GM23338 (cell line): ENCODE data around the gene OXNAD1. TPM values are rescaled to one million over a fixed set of nuclear protein-coding genes. Genes with fewer than 3 reads are reported as not detected.

Source experiments
- ATAC-seq: fragments of 200-7000 bp; cut with Tn5 transposase; 3 replicates; pipeline ENCODE4 v1.9.1; 2020
- DNase-seq: peaks from one replicate; pipeline ENCODE4 v3.0.0-alpha.2; 2015; ENCODE audit warnings: low spot score
- H2AFZ ChIP-seq: fragments of 200-600 bp; sonication (generic); 2 replicates; pipeline ENCODE4 v1.8.0; 2016; ENCODE audit warnings: antibody characterized with exemption, mild to moderate bottlenecking, moderate library complexity
- H3F3A ChIP-seq: fragments of 200-600 bp; sonication (generic); replicated peaks from 2 replicates; pipeline ENCODE4 v1.8.0; 2017; ENCODE audit warnings: antibody characterized with exemption, mixed run types, low read depth
- H3K27ac ChIP-seq: fragments of 200-600 bp; sonication (generic); 2 replicates; pipeline ENCODE4 v1.6.1; 2016; ENCODE audit warnings: low read depth
- H3K27me3 ChIP-seq: fragments of 200-600 bp; sonication (generic); 2 replicates; pipeline ENCODE4 v1.8.0; 2016; ENCODE audit warnings: mild to moderate bottlenecking, mixed run types, moderate library complexity; ENCODE audit not compliant: insufficient read depth
- H3K36me3 ChIP-seq: fragments of 200-600 bp; sonication (generic); 2 replicates; pipeline ENCODE4 v1.8.0; 2016; ENCODE audit warnings: mild to moderate bottlenecking; ENCODE audit not compliant: insufficient read depth
- H3K4me1 ChIP-seq: fragments of 200-600 bp; sonication (generic); 2 replicates; pipeline ENCODE4 v1.8.0; 2016; ENCODE audit warnings: mild to moderate bottlenecking, moderate library complexity; ENCODE audit not compliant: insufficient read depth
- H3K4me2 ChIP-seq: fragments of 200-600 bp; sonication (generic); 2 replicates; pipeline ENCODE4 v1.7.1; 2017; ENCODE audit warnings: mixed run types
- H3K4me3 ChIP-seq: fragments of 200-600 bp; sonication (generic); 2 replicates; pipeline ENCODE4 v1.6.1; 2016; ENCODE audit warnings: mixed run types
- H3K79me2 ChIP-seq: fragments of 200-600 bp; sonication (generic); replicated peaks from 2 replicates; pipeline ENCODE4 v1.8.0; 2017; ENCODE audit warnings: mild to moderate bottlenecking; ENCODE audit not compliant: insufficient read depth
- H3K9me2 ChIP-seq: fragments of 200-600 bp; sonication (generic); 2 replicates; pipeline ENCODE4 v1.8.0; 2017; ENCODE audit not compliant: insufficient read depth
- H4K20me1 ChIP-seq: fragments of 200-600 bp; sonication (generic); replicated peaks from 2 replicates; pipeline ENCODE4 v1.8.0; 2017; ENCODE audit warnings: mild to moderate bottlenecking; ENCODE audit not compliant: insufficient read depth
- H3K27ac Mint-ChIP-seq: 2 replicates; pipeline ENCODE4 v1.8.0; 2020; ENCODE audit warnings: inconsistent platforms, mild to moderate bottlenecking, moderate library complexity, mixed read lengths
- H3K27me3 Mint-ChIP-seq: 3 replicates; pipeline ENCODE4 v1.8.0; 2022; ENCODE audit warnings: low read depth, mild to moderate bottlenecking, moderate library complexity, mixed read lengths, inconsistent platforms; ENCODE audit not compliant: insufficient read depth, poor library complexity
- H3K36me3 Mint-ChIP-seq: 3 replicates; pipeline ENCODE4 v1.8.0; 2021; ENCODE audit warnings: low read depth, mild to moderate bottlenecking, inconsistent platforms, moderate library complexity, mixed read lengths
- H3K4me1 Mint-ChIP-seq: 3 replicates; pipeline ENCODE4 v1.8.0; 2020; ENCODE audit warnings: mild to moderate bottlenecking, inconsistent platforms, mixed read lengths
- H3K4me3 Mint-ChIP-seq: 3 replicates; pipeline ENCODE4 v1.8.0; 2021; ENCODE audit warnings: moderate library complexity, mild to moderate bottlenecking, inconsistent platforms, mixed read lengths
- H3K9me3 Mint-ChIP-seq: 3 replicates; pipeline ENCODE4 v1.8.0; 2020; ENCODE audit warnings: moderate library complexity, mild to moderate bottlenecking, inconsistent platforms, mixed read lengths
- CREB1 ChIP-seq: fragments of 250-450 bp; sonication (Bioruptor Pico); IDR thresholded peaks from 2 replicates; pipeline ENCODE4 v1.5.0; 2020; ENCODE audit warnings: low read depth, mild to moderate bottlenecking, moderate library complexity
- EZH2 ChIP-seq: fragments of 200-600 bp; sonication (generic); IDR thresholded peaks from one replicate; pipeline ENCODE4 v1.8.0; 2017; ENCODE audit warnings: antibody characterized with exemption, mild to moderate bottlenecking, low read depth; ENCODE audit not compliant: unreplicated experiment
- JUNB ChIP-seq: IDR thresholded peaks from one replicate; pipeline ENCODE4 v1.6.1; 2016; ENCODE audit warnings: antibody characterized with exemption; ENCODE audit not compliant: unreplicated experiment
- POLR2AphosphoS5 ChIP-seq: IDR thresholded peaks from 2 replicates; pipeline ENCODE4 v1.6.1; 2016; ENCODE audit warnings: antibody characterized with exemption, low read depth
- ZNF114 ChIP-seq: fragments of 250-450 bp; sonication (Bioruptor Pico); IDR thresholded peaks from 2 replicates; pipeline ENCODE4 v1.5.0; 2020; ENCODE audit warnings: mild to moderate bottlenecking, moderate library complexity
- polyA plus RNA-seq: library from polyadenylated mRNA; unstranded; fragments of >200 nt; fragmentation: Nextera tagmentation; extraction: Ambion mirVana; gene quantifications from 2 replicates; pipeline ENCODE4 v1.2.1, GENCODE V29; 2016
- total RNA-seq: library from RNA; depleted of rRNA; stranded (reverse); fragments of >200 nt; shearing (Covaris generic); gene quantifications from 2 replicates; pipeline ENCODE4 v1.2.3, GENCODE V29; 2014
- TF ChIP-seq, protein P1 (sequence below), 2 experiments: fragments of 200-600 bp in 1 of 2; sonication (generic) in 1 of 2; conservative IDR thresholded peaks; 2 replicates each; pipeline versions ENCODE4 v1.5.1 to v1.6.1; 2016 to 2017; ENCODE audit warnings: antibody characterized with exemption in 2 of 2, low read depth in 2 of 2, mild to moderate bottlenecking in 2 of 2, moderate library complexity in 1 of 2

OXNAD1 gene
- total and polyA plus RNA-seq, 2 experiments from 2014 or later = 22.9 to 34.2 TPM

DNA sequence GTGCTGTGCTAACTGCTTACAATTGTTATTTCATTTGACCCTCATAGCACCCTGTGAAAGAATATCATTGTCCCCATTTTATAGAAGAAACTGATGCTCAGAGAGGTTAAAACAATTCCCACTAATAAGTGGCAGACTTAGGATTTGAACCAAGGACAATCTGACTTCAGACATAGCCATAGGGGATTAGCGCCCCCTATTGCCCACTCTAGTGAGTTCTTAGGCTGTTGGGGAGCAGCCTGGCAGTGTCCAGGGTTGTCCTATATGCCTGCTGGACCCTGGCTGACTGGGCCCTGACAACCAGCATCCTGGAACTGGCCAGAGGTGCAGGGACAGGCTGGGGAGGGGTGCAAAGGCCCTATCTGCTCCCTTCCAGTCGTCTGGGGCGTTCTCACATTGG is 15.7 kb upstream of the OXNAD1 start:
- DNase-seq (peak; percentile 86), ATAC-seq (peak; percentile 79)
- H4K20me1 ChIP-seq = no peaks in the 10 kb centered on the region; the same call in 1 of the 2 replicates
- H3K4me3 Mint-ChIP-seq = no peak overlapping the region
- H3K27ac ChIP-seq = no peak overlapping the region
- H3K9me2 ChIP-seq = no peaks in the 10 kb centered on the region
- H3K79me2 ChIP-seq = no peaks in the 10 kb centered on the region
- H3K4me1 Mint-ChIP-seq = peaks cover 4% of the 10 kb centered on the region; the same call in 2 of the 3 replicates
- no peaks in the 10 kb centered on the region for H3F3A ChIP-seq
- H3K36me3 ChIP-seq = no peaks in the 10 kb centered on the region
- H2AFZ ChIP-seq = no peak overlapping the region
- no peaks in the 10 kb centered on the region for H3K27me3 ChIP-seq
- TF ChIP-seq JUNB = no peak
- TF ChIP-seq, protein P1, sequence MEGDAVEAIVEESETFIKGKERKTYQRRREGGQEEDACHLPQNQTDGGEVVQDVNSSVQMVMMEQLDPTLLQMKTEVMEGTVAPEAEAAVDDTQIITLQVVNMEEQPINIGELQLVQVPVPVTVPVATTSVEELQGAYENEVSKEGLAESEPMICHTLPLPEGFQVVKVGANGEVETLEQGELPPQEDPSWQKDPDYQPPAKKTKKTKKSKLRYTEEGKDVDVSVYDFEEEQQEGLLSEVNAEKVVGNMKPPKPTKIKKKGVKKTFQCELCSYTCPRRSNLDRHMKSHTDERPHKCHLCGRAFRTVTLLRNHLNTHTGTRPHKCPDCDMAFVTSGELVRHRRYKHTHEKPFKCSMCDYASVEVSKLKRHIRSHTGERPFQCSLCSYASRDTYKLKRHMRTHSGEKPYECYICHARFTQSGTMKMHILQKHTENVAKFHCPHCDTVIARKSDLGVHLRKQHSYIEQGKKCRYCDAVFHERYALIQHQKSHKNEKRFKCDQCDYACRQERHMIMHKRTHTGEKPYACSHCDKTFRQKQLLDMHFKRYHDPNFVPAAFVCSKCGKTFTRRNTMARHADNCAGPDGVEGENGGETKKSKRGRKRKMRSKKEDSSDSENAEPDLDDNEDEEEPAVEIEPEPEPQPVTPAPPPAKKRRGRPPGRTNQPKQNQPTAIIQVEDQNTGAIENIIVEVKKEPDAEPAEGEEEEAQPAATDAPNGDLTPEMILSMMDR (conservative IDR thresholded peaks at IDR 0.05; ENCODE audit: low read depth in 2 of 2) = peak; percentile 82 to 85
- no peak overlapping the region for H3K27ac Mint-ChIP-seq
- no peaks in the 10 kb centered on the region for H3K4me1 ChIP-seq
- H3K4me2 ChIP-seq = no peak overlapping the region
- no peaks in the 10 kb centered on the region for H3K9me3 Mint-ChIP-seq
- no peak overlapping the region for H3K4me3 ChIP-seq
- H3K36me3 Mint-ChIP-seq = no peaks in the 10 kb centered on the region
- peaks cover 11% of the 10 kb centered on the region for H3K27me3 Mint-ChIP-seq

DNA sequence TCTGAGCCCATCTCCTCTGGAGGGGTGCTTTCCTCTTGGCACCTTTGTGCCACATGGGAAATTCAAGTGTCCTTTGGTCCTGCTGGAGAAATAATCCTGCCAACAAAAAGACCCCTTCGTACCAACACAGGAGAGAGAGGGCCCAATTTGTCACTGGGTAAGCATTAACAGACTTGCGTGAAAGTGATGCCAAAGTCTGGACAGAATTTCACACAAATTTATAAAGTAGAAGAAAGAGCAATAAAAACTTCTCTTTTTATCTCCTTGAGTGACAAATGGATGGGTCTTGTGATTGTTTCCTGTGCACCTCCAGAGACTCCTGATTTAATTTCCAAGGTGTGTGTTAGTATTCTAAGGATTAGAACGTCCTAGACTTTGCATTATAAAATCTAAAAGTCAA is 15.1 kb upstream of the OXNAD1 start:
- H3K4me3 ChIP-seq = no peak overlapping the region
- Mint-ChIP-seq H3K9me3 (no peaks in the 10 kb centered on the region), H3K27me3 (peaks cover 11% of the 10 kb centered on the region), H3K4me3 (no peak overlapping the region), H3K4me1 (peaks cover 4% of the 10 kb centered on the region; the same call in 2 of the 3 replicates), H3K36me3 (no peaks in the 10 kb centered on the region), H3K27ac (no peak overlapping the region)
- H3K36me3 ChIP-seq = no peaks in the 10 kb centered on the region
- no peaks in the 10 kb centered on the region; the same call in 1 of the 2 replicates for H4K20me1 ChIP-seq
- no peak overlapping the region for H3K4me2 ChIP-seq
- no peaks in the 10 kb centered on the region for H3K79me2 ChIP-seq
- no peaks in the 10 kb centered on the region for H3F3A ChIP-seq
- DNase-seq (no peak), ATAC-seq (no peak)
- H3K4me1 ChIP-seq = no peaks in the 10 kb centered on the region
- TF ChIP-seq EZH2 (no peak), POLR2AphosphoS5 (no peak), CREB1 (CRISPR knock-in tag) (no peak)
- no peaks in the 10 kb centered on the region for H3K9me2 ChIP-seq
- no peak overlapping the region for H3K27ac ChIP-seq
- H2AFZ ChIP-seq = no peak overlapping the region
- no peaks in the 10 kb centered on the region for H3K27me3 ChIP-seq

DNA sequence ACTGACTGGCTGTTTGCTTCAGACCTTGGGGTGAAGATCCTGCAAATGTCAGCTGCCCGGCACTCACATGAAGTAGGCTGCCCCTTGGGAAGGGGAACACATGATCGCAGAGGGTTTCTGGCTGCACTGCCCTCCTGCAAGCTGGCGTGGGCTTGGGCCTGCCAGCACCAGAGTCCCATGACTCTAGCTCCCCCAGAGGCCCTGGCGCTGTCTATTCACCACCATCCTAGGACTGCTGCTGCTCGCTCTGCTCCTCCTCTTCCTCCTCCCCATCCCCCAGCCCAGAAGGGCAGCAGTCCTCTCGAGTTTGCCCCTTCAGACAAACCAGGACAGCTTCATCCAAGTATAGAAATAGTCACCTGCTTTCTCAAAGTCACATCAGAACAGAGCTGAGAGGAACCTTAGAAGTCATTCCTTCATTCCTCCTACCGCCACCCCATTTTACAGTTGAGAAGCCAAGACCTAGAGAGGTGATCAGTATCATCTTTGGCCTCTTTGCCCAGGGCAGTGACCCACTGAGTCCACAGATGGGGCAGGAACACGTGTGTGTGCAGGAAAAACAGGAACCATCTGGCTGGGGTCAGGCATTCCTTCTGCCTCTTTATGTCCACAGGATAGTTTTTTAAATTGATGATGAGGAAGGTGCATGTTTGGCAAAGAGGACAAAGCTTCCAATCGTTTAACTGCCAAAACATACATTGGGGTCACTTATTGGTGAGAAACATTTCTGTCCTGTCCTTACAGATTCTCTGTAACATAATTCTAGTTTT is 13.5 kb upstream of the OXNAD1 start:
- Mint-ChIP-seq H3K27ac (peak overlapping the region; percentile 27; the same call in 1 of the 2 replicates), H3K27me3 (peaks cover 6% of the 10 kb centered on the region), H3K36me3 (no peaks in the 10 kb centered on the region), H3K9me3 (no peaks in the 10 kb centered on the region), H3K4me1 (peaks cover 4% of the 10 kb centered on the region; the same call in 2 of the 3 replicates), H3K4me3 (no peak overlapping the region)
- H3K27me3 ChIP-seq = no peaks in the 10 kb centered on the region
- no peaks in the 10 kb centered on the region for H3K36me3 ChIP-seq
- H3K4me1 ChIP-seq = no peaks in the 10 kb centered on the region
- TF ChIP-seq ZNF114 = no peak
- TF ChIP-seq, protein P1 (conservative IDR thresholded peaks at IDR 0.05; ENCODE audit: low read depth in 2 of 2) = 0 out of 4 replicates have a peak, but pooled peaks of 1 of the 2 experiments have one; percentile 2
- DNase-seq = no peak
- no peaks in the 10 kb centered on the region for H3K9me2 ChIP-seq
- H3F3A ChIP-seq = no peaks in the 10 kb centered on the region
- H3K4me3 ChIP-seq = no peak overlapping the region
- no peak overlapping the region for H3K27ac ChIP-seq
- no peaks in the 10 kb centered on the region; the same call in 1 of the 2 replicates for H4K20me1 ChIP-seq
- no peaks in the 10 kb centered on the region for H3K79me2 ChIP-seq
- no peak overlapping the region for H2AFZ ChIP-seq
- peak; percentile 29; the same call in 2 of the 3 replicates for ATAC-seq
- no peak overlapping the region for H3K4me2 ChIP-seq
